Erythroblast (primary cell): ENCODE results near the gene SLC38A4.

Experiments used
- DNase-seq, 2 experiments: peaks; one replicate each; lab custom pipeline; 2025; lab: John Stamatoyannopoulos, UW
- GATA1 ChIP-seq: IDR thresholded peaks from 2 replicates; pipeline ENCODE4 v1.6.1; 2011; ENCODE audit warnings: low read depth, mild to moderate bottlenecking, control low read depth, low read length, moderate library complexity
- POLR2A ChIP-seq: IDR thresholded peaks from 2 replicates; pipeline ENCODE4 v1.6.1; 2011; ENCODE audit warnings: mild to moderate bottlenecking, low read length

Gene SLC38A4

GRCh38 chr12:46723629-46724419, 102.0 kb downstream of the SLC38A4 start:
- TF ChIP-seq GATA1 (no peak), POLR2A (no peak)
- DNase-seq: no peak

DNA sequence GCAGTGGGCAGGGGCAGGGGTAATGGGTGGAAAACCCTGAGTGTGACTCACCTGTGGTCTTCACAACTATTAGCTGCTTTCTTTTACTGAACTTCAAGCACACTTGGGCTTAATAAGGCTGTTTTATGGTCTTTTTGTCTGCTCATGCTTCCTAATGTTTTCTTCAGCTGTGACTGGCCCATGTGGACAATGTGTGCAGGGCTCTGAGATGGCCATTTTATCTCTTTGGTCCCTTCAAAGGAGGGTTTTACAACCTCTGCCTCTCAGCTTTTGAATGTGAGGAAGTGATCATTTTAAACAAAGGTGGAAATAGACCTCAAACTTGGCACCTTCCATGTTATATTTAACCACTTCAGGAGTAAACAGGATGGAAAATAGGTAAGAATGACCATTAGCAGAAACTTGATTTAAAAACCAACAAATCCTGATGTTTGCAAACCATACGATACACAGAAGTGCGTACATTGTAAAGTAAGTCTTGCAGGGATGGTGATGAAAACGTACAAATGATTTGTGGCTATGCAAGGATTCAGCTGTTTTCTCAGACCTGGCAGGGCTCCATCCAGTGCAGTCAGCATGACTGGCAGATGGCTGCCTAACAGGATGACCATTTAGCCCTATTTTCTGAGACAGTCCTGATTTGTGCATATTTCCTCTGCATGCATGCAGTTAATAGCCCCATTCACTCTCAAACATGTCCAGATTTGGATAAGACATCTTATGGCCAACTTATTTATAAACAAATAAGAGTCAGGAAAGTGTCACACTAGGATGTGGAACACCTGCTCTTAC, 103.2 kb downstream of the SLC38A4 start:
- peak in 1 of 2 experiments; percentile 3 for DNase-seq

DNA sequence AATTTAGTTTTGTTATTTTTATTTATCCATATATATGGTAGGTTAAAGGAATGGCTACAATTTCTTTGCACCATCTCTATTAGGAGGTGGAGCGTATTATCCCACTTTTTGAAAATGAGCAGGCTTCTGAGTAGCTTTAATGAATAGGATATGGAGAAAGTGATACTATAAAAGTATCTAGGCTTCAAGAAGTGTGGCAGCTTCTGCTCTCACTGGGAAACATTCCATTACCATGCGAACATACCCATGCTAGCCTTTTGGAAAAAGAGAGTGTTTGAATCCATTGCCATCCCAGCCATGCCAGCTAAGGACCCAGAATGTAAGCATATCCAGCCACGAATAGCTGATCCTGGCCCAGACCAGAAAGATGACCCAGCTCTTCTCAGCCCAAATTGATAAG, 107.3 kb downstream of the SLC38A4 start:
- TF ChIP-seq GATA1: no peak
- TF ChIP-seq POLR2A: no peak
- DNase-seq: no peak

More for the DNA sequence above, 103.2 kb downstream of the SLC38A4 start:
- no peak for TF ChIP-seq GATA1
- no peak for TF ChIP-seq POLR2A

GRCh38 chr12:46717868-46718267, 107.9 kb downstream of the SLC38A4 start:
- TF ChIP-seq GATA1 (no peak), POLR2A (no peak)
- no peak for DNase-seq

GRCh38 chr12:46717159-46717558, 108.6 kb downstream of the SLC38A4 start:
- TF ChIP-seq GATA1 (no peak), POLR2A (no peak)
- no peak for DNase-seq
